Measurements from ENCODE around the gene TCIRG1.
A peak's percentile ranks its signal among the peaks of the same experiment; 100 is the strongest.

Gene TCIRG1

GRCh38 chr11:68019486-68019885 is 19.3 kb upstream of the TCIRG1 start:
- no peak for DNase-seq

- DNase-seq: no peak
Observed at GRCh38 chr11:68020575-68020974, 18.2 kb upstream of the TCIRG1 start.

- no peak for DNase-seq
Observed at GRCh38 chr11:68021167-68021787, 17.5 kb upstream of the TCIRG1 start.

GRCh38 chr11:68022531-68022930 is 16.3 kb upstream of the TCIRG1 start:
- DNase-seq: no peak

GRCh38 chr11:68024508-68024907 is 14.3 kb upstream of the TCIRG1 start:
- no peak for DNase-seq

- DNase-seq: no peak
Observed at GRCh38 chr11:68025047-68025446, 13.8 kb upstream of the TCIRG1 start.

GRCh38 chr11:68026391-68027105 is 12.3 kb upstream of the TCIRG1 start:
- DNase-seq: no peak

- no peak for DNase-seq
Observed at GRCh38 chr11:68027667-68028066, 11.2 kb upstream of the TCIRG1 start.

- DNase-seq: no peak
Observed at GRCh38 chr11:68028802-68029545, 9.9 kb upstream of the TCIRG1 start.

- peak; percentile 95 for DNase-seq
Observed at GRCh38 chr11:68030318-68031143, 8.3 kb upstream of the TCIRG1 start, which contains the start of gene NDUFS8. Gene NDUFS8, plus strand, starts transcription at chr11:68030681. Its CDS starts 1,471 bp downstream, at chr11:68032152.

- DNase-seq: no peak
Observed at GRCh38 chr11:68031144-68031464, 7.7 kb upstream of the TCIRG1 start.

- DNase-seq: no peak
Observed at GRCh38 chr11:68032003-68032402, 6.8 kb upstream of the TCIRG1 start.

GRCh38 chr11:68032997-68033707 is 5.7 kb upstream of the TCIRG1 start:
- DNase-seq: no peak

GRCh38 chr11:68033708-68034045 is 5.1 kb upstream of the TCIRG1 start:
- DNase-seq: no peak

- DNase-seq: no peak
Observed at GRCh38 chr11:68035266-68035876, 3.5 kb upstream of the TCIRG1 start.

- DNase-seq: no peak
Observed at GRCh38 chr11:68036141-68036716, 2.6 kb upstream of the TCIRG1 start.

- no peak for DNase-seq
Observed at GRCh38 chr11:68036717-68037239, 2.0 kb upstream of the TCIRG1 start.

- no peak for DNase-seq
Observed at GRCh38 chr11:68037411-68038225, 1.2 kb upstream of the TCIRG1 start.

GRCh38 chr11:68038226-68038717 is 553 bp upstream of the TCIRG1 start:
- DNase-seq: no peak

GRCh38 chr11:68039526-68040086 is 781 bp downstream of the TCIRG1 start:
- DNase-seq: no peak

Measured in NCI-H1048 (cell line).